ENCODE measurements around the gene DRC1.

DNA sequence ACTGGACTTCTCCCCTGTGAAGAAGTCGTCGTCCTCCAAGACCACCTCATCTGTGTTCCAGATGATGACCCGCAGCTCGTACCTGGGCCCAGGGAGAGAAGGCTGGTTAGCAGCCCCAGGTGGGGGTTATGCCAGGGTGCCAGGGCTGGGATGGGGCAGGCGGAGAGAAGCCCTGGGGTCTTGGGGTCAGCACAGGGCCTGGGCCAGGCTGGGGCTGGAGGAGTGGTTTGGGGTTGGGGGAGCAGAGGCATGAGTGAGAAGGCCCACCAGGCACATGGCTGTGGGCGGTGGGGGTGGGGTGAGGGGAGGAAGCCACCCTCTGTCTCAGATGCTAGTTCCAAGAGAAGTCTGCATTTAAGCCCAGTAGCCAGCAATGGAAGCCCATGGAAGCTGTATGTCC, 60.4 kb downstream of the DRC1 start:
- TF ChIP-seq CTCF (conservative IDR thresholded peaks at IDR 0.05; ENCODE audit: low read depth, low read length), result no peak
- no peak for TF ChIP-seq EZH2 (IDR thresholded peaks at IDR 0.05; ENCODE audit: borderline replicate concordance, low read depth, low read length, poor library complexity, severe bottlenecking)

All from A673 (cell line).